Effector memory CD4-positive, alpha-beta T cell (primary cell): ENCODE measurements around the gene TSPAN13.

Source experiments
- DNase-seq, 3 donors: peaks; one replicate each; pipeline ENCODE4 v3.0.0-alpha.2; 2020
- H3K27ac ChIP-seq: 2 replicates; pipeline ENCODE4 v1.7.0; 2013; ENCODE audit warnings: mild to moderate bottlenecking, low read length, moderate library complexity; ENCODE audit not compliant: insufficient read depth, poor library complexity, severe bottlenecking
- H3K27me3 ChIP-seq: replicated peaks from 2 replicates; pipeline ENCODE4 v1.7.0; 2013; ENCODE audit warnings: mild to moderate bottlenecking, low read length; ENCODE audit not compliant: insufficient read depth, control insufficient read depth, poor library complexity, severe bottlenecking
- H3K36me3 ChIP-seq: 2 replicates; pipeline ENCODE4 v1.7.0; 2013; ENCODE audit warnings: mild to moderate bottlenecking, low read length, moderate library complexity; ENCODE audit not compliant: control insufficient read depth, insufficient read depth
- H3K4me1 ChIP-seq: 2 replicates; pipeline ENCODE4 v1.7.0; 2013; ENCODE audit warnings: low read length, mild to moderate bottlenecking; ENCODE audit not compliant: control insufficient read depth, insufficient read depth, poor library complexity, severe bottlenecking
- H3K4me3 ChIP-seq: 2 replicates; pipeline ENCODE4 v1.7.0; 2013; ENCODE audit warnings: low read length, low read depth, mild to moderate bottlenecking; ENCODE audit not compliant: insufficient read depth, poor library complexity, severe bottlenecking
- H3K9me3 ChIP-seq: 2 replicates; pipeline ENCODE4 v1.7.0; 2013; ENCODE audit warnings: mild to moderate bottlenecking, low read length, moderate library complexity; ENCODE audit not compliant: control insufficient read depth

The TSPAN13 gene

GRCh38 chr7:16816824-16817223 is 63.3 kb downstream of the TSPAN13 start:
- H3K4me1 ChIP-seq, result no peaks in the 10 kb centered on the region
- H3K27ac ChIP-seq, result no peak overlapping the region
- H3K4me3 ChIP-seq, result no peak overlapping the region
- DNase-seq, result no peak
- no peaks in the 10 kb centered on the region for H3K27me3 ChIP-seq
- no peaks in the 10 kb centered on the region for H3K9me3 ChIP-seq
- no peaks in the 10 kb centered on the region for H3K36me3 ChIP-seq

GRCh38 chr7:16817536-16817935 is 64.0 kb downstream of the TSPAN13 start:
- Histone ChIP-seq H3K27ac (no peak overlapping the region), H3K27me3 (no peaks in the 10 kb centered on the region), H3K36me3 (no peaks in the 10 kb centered on the region), H3K4me3 (no peak overlapping the region), H3K9me3 (no peaks in the 10 kb centered on the region), H3K4me1 (no peaks in the 10 kb centered on the region)
- DNase-seq, result no peak

- Histone ChIP-seq H3K36me3 (no peaks in the 10 kb centered on the region), H3K9me3 (no peaks in the 10 kb centered on the region), H3K4me3 (no peak overlapping the region), H3K27me3 (no peaks in the 10 kb centered on the region), H3K4me1 (no peaks in the 10 kb centered on the region), H3K27ac (no peak overlapping the region)
- no peak for DNase-seq
These were observed 65.2 kb downstream of the TSPAN13 start for GRCh38 chr7:16818732-16819131.

- Histone ChIP-seq H3K27me3 (no peaks in the 10 kb centered on the region), H3K4me1 (no peaks in the 10 kb centered on the region), H3K36me3 (no peaks in the 10 kb centered on the region), H3K4me3 (no peak overlapping the region), H3K9me3 (no peaks in the 10 kb centered on the region), H3K27ac (no peak overlapping the region)
- DNase-seq, result no peak
These were observed 68.5 kb downstream of the TSPAN13 start for GRCh38 chr7:16822029-16822428.

GRCh38 chr7:16826060-16826459 is 72.5 kb downstream of the TSPAN13 start:
- Histone ChIP-seq H3K4me1 (no peaks in the 10 kb centered on the region), H3K4me3 (no peak overlapping the region), H3K27ac (no peak overlapping the region), H3K36me3 (no peaks in the 10 kb centered on the region), H3K9me3 (no peaks in the 10 kb centered on the region), H3K27me3 (no peaks in the 10 kb centered on the region)
- no peak for DNase-seq

- Histone ChIP-seq H3K27me3 (no peaks in the 10 kb centered on the region), H3K4me3 (no peak overlapping the region)
- DNase-seq, result no peak
These were observed 79.8 kb downstream of the TSPAN13 start for GRCh38 chr7:16833373-16833772.

More at GRCh38 chr7:16833373-16833772, 79.8 kb downstream of the TSPAN13 start:
- no peak overlapping the region for H3K27ac ChIP-seq
- no peaks in the 10 kb centered on the region for H3K36me3 ChIP-seq
- H3K4me1 ChIP-seq, result no peaks in the 10 kb centered on the region
- no peaks in the 10 kb centered on the region for H3K9me3 ChIP-seq
